Glomerular visceral epithelial cell (primary cell): Measurements from ENCODE around the gene NFKB2.

Experiments used
- DNase-seq: peaks from one replicate; pipeline ENCODE4 v3.0.0-alpha.2; 2016; ENCODE audit errors: extremely low spot score

Gene NFKB2

DNA sequence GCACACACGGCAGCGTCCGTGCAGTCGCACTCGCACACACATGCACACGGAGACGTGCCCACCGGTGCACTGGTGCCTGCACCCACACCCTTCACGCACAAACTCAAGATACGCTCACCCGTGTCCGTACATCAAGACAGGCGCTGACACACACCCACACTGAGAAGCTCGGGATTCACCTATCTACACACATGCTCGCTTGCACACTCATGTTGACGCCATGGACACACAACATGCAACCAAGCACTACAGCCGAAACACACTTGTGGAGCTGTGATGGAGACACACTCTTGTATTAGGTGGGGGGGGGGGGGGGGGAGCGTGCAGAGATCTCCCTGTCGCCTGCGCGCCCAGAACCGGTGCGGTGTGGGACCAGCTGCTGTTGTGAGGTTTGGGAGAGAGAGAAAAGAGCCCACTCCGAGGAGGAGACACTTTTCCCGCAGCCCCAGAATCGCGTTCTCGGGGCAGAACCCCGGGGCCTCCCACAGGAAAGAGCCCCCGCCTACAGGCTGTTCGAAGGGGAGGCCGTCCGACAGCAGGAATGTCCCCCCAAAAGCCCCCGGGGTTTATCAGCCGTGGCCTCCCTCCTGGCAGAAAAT is 605 bp upstream of the NFKB2 start:
- DNase-seq = peak; percentile 48

GRCh38 chr10:102396317-102396650 is 779 bp downstream of the NFKB2 start:
- DNase-seq = no peak

- DNase-seq = no peak
Observed at GRCh38 chr10:102396730-102397151, 1.2 kb downstream of the NFKB2 start.

GRCh38 chr10:102397222-102398171 is 2.0 kb downstream of the NFKB2 start:
- DNase-seq = no peak

DNA sequence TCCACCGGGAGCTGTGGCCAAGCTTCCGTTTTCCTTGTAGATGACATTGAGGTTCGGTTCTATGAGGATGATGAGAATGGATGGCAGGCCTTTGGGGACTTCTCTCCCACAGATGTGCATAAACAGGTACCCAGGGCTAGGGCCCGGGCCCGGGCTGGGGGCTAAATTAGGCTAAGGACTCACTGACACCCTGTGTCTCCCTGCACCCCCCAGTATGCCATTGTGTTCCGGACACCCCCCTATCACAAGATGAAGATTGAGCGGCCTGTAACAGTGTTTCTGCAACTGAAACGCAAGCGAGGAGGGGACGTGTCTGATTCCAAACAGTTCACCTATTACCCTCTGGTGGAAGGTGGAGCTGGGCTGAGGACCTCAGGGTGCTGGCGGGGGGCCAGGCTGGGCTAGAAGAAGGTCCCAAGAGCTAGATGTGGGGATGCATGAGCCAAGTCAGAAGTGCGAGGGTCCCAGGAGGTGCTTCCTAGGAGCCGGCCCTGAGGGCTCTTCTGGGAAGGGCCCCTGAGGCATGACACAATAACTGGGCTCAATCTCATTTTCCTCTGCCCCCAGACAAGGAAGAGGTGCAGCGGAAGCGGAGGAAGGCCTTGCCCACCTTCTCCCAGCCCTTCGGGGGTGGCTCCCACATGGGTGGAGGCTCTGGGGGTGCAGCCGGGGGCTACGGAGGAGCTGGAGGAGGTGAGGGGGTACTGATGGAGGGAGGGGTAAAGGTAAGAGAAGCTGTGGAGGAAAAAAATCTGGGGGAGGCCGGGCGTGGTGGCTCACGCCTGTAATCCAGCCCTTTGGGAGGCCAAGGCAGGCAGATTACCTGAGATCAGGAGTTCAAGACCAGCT is 2.9 kb downstream of the NFKB2 start:
- DNase-seq = no peak

GRCh38 chr10:102399217-102400021 is 3.9 kb downstream of the NFKB2 start:
- peak; percentile 87 for DNase-seq

- DNase-seq = no peak
Observed at GRCh38 chr10:102400076-102400475, 4.6 kb downstream of the NFKB2 start.

GRCh38 chr10:102400598-102401341 is 5.3 kb downstream of the NFKB2 start:
- DNase-seq = no peak

- no peak for DNase-seq
Observed at GRCh38 chr10:102401342-102401654, 5.8 kb downstream of the NFKB2 start.

DNA sequence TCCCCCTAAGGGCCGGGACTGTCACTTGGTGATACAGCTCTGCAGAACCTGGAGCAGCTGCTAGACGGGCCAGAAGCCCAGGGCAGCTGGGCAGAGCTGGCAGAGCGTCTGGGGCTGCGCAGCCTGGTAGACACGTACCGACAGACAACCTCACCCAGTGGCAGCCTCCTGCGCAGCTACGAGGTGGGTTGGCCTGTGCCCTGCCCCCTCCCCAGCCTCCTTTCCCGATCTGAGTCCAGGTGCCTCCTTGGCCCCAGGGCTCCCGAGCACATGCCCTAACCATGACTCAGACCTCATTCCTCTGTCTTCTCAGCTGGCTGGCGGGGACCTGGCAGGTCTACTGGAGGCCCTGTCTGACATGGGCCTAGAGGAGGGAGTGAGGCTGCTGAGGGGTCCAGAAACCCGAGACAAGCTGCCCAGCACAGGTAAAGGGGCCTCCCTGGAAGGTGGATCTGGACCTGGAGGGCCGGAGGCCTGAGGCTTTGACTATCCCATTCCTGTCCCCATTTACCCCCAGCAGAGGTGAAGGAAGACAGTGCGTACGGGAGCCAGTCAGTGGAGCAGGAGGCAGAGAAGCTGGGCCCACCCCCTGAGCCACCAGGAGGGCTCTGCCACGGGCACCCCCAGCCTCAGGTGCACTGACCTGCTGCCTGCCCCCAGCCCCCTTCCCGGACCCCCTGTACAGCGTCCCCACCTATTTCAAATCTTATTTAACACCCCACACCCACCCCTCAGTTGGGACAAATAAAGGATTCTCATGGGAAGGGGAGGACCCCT is 6.4 kb downstream of the NFKB2 start:
- peak; percentile 80 for DNase-seq

DNA sequence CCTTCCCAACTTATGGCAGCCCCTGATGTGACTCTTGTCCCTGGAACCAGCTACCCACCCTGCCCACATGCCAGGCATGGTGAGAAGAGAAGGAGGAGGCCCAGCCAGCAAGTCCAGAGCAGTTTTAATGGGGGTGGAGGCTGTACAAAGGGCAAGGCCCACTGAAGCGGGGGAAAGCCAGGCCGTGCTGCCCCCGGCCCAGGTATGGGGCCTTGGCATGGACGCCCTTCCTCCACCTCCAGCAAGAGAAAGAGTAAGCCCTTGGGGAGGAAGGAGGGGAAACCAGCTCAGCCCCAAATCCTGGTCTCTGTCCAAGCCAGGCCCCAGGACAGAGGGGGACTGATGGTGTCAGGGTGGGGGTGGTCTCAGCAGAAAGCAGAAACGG is 7.0 kb downstream of the NFKB2 start:
- DNase-seq = no peak

DNA sequence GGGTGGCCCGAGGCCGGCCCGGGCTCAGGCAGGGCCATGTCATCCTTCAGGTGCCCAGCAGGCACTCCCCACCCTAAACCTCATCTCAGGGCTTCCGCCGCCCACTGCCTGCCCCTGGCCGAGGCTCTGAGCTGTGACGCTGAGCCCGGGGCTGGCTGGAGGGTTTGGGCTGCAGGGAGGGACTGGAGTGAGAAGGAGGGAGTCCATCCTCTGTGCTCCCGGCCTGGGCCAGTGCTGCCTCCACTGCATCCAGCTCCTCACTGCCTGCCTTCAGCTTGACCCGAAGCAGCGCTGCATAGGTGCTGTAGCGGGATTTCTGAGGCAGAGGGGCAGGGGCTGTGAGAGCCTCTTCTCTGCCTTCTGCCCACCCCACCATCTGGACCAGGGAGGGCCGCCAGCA is 7.6 kb downstream of the NFKB2 start:
- DNase-seq = no peak

- DNase-seq = no peak
Observed at GRCh38 chr10:102404361-102405107, 9.0 kb downstream of the NFKB2 start.

- no peak for DNase-seq
Observed at GRCh38 chr10:102405108-102405571, 9.6 kb downstream of the NFKB2 start.

DNA sequence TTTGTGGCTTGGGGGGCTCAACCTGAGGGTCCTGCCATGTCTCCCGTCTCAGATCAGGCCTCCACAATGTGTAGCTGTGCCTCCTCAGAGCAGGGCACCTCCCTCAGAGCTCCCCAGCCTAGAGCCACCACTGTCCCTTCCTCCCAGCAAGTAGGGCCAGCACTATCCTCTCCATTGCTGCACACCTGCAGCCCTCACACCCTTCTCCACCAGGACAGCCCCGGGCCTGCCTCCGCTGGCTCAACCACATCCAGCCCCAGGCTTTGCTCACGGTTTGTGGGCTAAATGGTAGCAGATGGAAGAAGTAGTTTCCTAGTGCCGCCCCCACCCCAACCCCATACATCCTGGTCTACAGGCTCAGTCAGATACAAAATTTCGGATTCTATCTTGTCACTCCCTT is 10.1 kb downstream of the NFKB2 start:
- no peak for DNase-seq

DNA sequence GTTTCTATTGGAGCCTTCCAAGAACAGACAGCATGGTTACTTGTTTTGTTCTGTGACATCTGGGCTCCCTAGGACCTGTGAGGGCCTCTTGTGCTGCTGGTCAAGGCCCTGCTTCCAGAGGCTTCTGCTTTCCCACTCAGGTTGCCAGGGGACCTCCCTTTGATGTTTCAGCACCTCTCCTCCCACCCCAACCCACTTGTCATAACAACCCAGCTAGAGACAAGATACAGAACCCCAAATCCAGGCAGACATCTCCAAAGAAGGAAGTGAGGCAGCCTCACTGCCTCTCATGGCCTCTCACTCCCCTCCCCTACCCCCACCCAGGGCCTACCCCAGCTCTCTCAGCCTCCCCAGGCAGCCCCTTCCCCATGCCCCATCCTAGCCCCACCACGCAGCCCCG is 11.3 kb downstream of the NFKB2 start:
- DNase-seq = no peak

- no peak for DNase-seq
Observed at GRCh38 chr10:102407425-102408130, 12.1 kb downstream of the NFKB2 start.

DNA sequence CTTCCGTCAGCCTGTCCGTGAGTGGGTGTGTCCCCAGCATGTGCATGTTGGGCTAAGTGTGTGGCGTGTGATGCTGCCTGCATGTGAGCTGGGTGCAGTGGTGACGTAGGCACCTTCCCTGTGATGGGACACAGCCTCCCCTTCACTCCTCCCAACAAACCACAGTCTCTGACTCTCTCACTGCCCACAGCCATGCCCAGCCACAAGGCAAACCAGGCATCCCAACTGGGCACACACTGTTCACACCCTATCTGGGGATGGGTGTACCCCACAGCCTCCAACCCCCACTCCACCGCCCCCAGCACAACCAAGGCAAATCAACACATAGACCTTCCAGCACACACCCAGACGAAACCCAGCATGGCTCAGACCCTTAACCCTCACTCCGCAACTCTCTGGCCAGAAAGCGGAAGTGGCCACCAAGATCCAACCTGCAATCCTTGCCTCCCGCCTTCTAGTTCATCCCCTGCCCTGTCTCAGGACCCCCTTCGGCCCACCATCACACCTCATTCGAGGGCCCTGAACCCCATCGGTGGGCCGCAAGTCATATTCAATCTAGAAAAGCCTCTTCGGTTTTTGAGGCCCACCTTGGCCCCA is 12.7 kb downstream of the NFKB2 start:
- no peak for DNase-seq
